Astrocyte (in vitro differentiated cells and primary cell): Measurements from ENCODE around the gene DUSP15. TPM values are rescaled to one million over a fixed set of nuclear protein-coding genes. Genes with fewer than 3 reads are reported as not detected.

Experiments used
- DNase-seq: peaks from one replicate; pipeline ENCODE4 v3.0.0-alpha.2; 2010; ENCODE audit warnings: low read depth
- FAIRE-seq: peaks from 2 replicates; lab custom pipeline; 2011; peaks lifted over from hg19 to GRCh38; lab: Jason Lieb, UNC
- H2AFZ ChIP-seq: 2 replicates; pipeline ENCODE4 v1.6.0; 2012; ENCODE audit warnings: low read depth, low read length, inconsistent platforms
- H3K27ac ChIP-seq: 2 replicates; pipeline ENCODE4 v1.5.1; 2011; ENCODE audit warnings: low read depth, low read length, inconsistent platforms
- H3K27me3 ChIP-seq: 2 replicates; pipeline ENCODE4 v1.6.0; 2011; ENCODE audit warnings: low read length, inconsistent platforms; ENCODE audit not compliant: insufficient read depth
- H3K36me3 ChIP-seq: 2 replicates; pipeline ENCODE4 v1.5.1; 2011; ENCODE audit warnings: low read length, inconsistent platforms; ENCODE audit not compliant: insufficient read depth
- H3K4me1 ChIP-seq: 2 replicates; pipeline ENCODE4 v1.5.1; 2011; ENCODE audit warnings: low read length, inconsistent platforms; ENCODE audit not compliant: insufficient read depth
- H3K4me2 ChIP-seq: 2 replicates; pipeline ENCODE4 v1.6.0; 2012; ENCODE audit warnings: low read length, inconsistent platforms
- H3K4me3 ChIP-seq: 2 replicates; pipeline ENCODE4 v1.5.1; 2011; ENCODE audit warnings: low read depth, mild to moderate bottlenecking, low read length, inconsistent platforms; ENCODE audit not compliant: insufficient read depth
- H3K79me2 ChIP-seq: 2 replicates; pipeline ENCODE4 v1.6.0; 2012; ENCODE audit warnings: mild to moderate bottlenecking, low read length, inconsistent platforms; ENCODE audit not compliant: insufficient read depth
- H3K9ac ChIP-seq: 2 replicates; pipeline ENCODE4 v1.6.0; 2012; ENCODE audit warnings: mild to moderate bottlenecking, low read length, inconsistent platforms
- H3K9me3 ChIP-seq: 2 replicates; pipeline ENCODE4 v1.5.1; 2012; ENCODE audit warnings: low read depth, mild to moderate bottlenecking, low read length, inconsistent platforms; ENCODE audit not compliant: insufficient read depth
- H4K20me1 ChIP-seq: 2 replicates; pipeline ENCODE4 v1.6.0; 2012; ENCODE audit warnings: low read length, inconsistent platforms; ENCODE audit not compliant: insufficient read depth
- H3K27ac Mint-ChIP-seq: one replicate; pipeline ENCODE4 v1.8.0; 2021; ENCODE audit warnings: mild to moderate bottlenecking, mixed read lengths; ENCODE audit not compliant: unreplicated experiment
- H3K27me3 Mint-ChIP-seq: one replicate; pipeline ENCODE4 v1.8.0; 2021; ENCODE audit warnings: low read depth, mixed read lengths; ENCODE audit not compliant: unreplicated experiment
- H3K36me3 Mint-ChIP-seq: one replicate; pipeline ENCODE4 v1.8.0; 2021; ENCODE audit warnings: low read depth, mixed read lengths; ENCODE audit not compliant: unreplicated experiment
- H3K4me1 Mint-ChIP-seq: one replicate; pipeline ENCODE4 v1.8.0; 2021; ENCODE audit warnings: low read depth, mixed read lengths; ENCODE audit not compliant: unreplicated experiment
- H3K4me3 Mint-ChIP-seq: one replicate; pipeline ENCODE4 v1.8.0; 2021; ENCODE audit warnings: mild to moderate bottlenecking, moderate library complexity, mixed read lengths; ENCODE audit not compliant: unreplicated experiment
- H3K9me3 Mint-ChIP-seq: one replicate; pipeline ENCODE4 v1.8.0; 2021; ENCODE audit warnings: mild to moderate bottlenecking, mixed read lengths; ENCODE audit not compliant: unreplicated experiment
- CTCF ChIP-seq: IDR thresholded peaks from 2 replicates; pipeline ENCODE4 v1.5.1; 2011; ENCODE audit warnings: low read depth, mild to moderate bottlenecking, inconsistent platforms, low read length, moderate library complexity; ENCODE audit not compliant: insufficient read depth
- EZH2 ChIP-seq: IDR thresholded peaks from 2 replicates; pipeline ENCODE4 v1.6.1; 2012; ENCODE audit warnings: mild to moderate bottlenecking, low read length, inconsistent platforms; ENCODE audit not compliant: insufficient read depth
- total RNA-seq: library from RNA; stranded (reverse); gene quantifications from 2 replicates; pipeline ENCODE4 v1.2.1, GENCODE V29; 2021

The DUSP15 gene
- total RNA-seq, 1 donor from 2014 or later = 1.2 TPM

- DNase-seq = no peak
- no peaks in the 10 kb centered on the region for H3K79me2 ChIP-seq
Measured at GRCh38 chr20:31818376-31818908, 51.9 kb downstream of the DUSP15 start.

DNA sequence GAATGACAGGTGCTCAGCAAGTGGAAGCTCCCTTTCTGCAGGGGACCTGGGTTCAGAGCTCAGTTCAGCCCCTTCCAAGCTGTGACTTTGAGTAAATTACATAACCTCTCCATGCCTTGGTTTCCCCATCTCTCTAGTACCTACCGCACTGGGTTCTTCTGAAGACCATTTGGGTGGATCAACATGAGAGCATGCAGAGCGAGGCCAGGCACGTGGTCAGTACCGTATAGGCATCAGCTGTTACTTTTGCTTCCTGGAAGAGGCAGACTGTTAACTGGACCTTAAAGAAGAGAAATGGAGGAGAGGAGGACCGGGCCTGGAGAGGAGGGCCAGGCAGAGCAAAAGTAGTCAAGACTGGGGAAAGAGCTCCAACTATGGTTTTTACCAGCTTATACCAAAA lies 52.9 kb downstream of the DUSP15 start:
- no peak overlapping the region for H2AFZ ChIP-seq
- peaks cover 20% of the 10 kb centered on the region for H3K4me1 Mint-ChIP-seq

More at GRCh38 chr20:31818376-31818908, 51.9 kb downstream of the DUSP15 start:
- H3K4me3 ChIP-seq = no peak overlapping the region
- H3K4me1 ChIP-seq = peaks cover 9% of the 10 kb centered on the region
- Mint-ChIP-seq H3K27me3 (peaks cover 34% of the 10 kb centered on the region), H3K27ac (no peak overlapping the region), H3K36me3 (peaks cover 2% of the 10 kb centered on the region), H3K9me3 (no peaks in the 10 kb centered on the region), H3K4me1 (peaks cover 15% of the 10 kb centered on the region), H3K4me3 (no peak overlapping the region)
- H3K27ac ChIP-seq = no peak overlapping the region
- H3K9ac ChIP-seq = no peak overlapping the region
- no peak overlapping the region for H2AFZ ChIP-seq
- TF ChIP-seq EZH2 (no peak), CTCF (no peak)
- no peaks in the 10 kb centered on the region for H3K27me3 ChIP-seq
- H3K36me3 ChIP-seq = no peaks in the 10 kb centered on the region
- no peak overlapping the region for H3K4me2 ChIP-seq
- no peaks in the 10 kb centered on the region for H4K20me1 ChIP-seq
- no peaks in the 10 kb centered on the region for H3K9me3 ChIP-seq
- FAIRE-seq = no peak

More for the DNA sequence above, 52.9 kb downstream of the DUSP15 start:
- Mint-ChIP-seq H3K36me3 (peaks cover 2% of the 10 kb centered on the region), H3K27ac (no peak overlapping the region), H3K9me3 (no peaks in the 10 kb centered on the region), H3K27me3 (peaks cover 34% of the 10 kb centered on the region), H3K4me3 (no peak overlapping the region)
- Histone ChIP-seq H3K36me3 (no peaks in the 10 kb centered on the region), H3K4me1 (peaks cover 6% of the 10 kb centered on the region), H3K9ac (no peak overlapping the region), H4K20me1 (no peaks in the 10 kb centered on the region), H3K27ac (no peak overlapping the region), H3K79me2 (no peaks in the 10 kb centered on the region), H3K4me2 (no peak overlapping the region), H3K9me3 (no peaks in the 10 kb centered on the region), H3K27me3 (no peaks in the 10 kb centered on the region), H3K4me3 (no peak overlapping the region)
- TF ChIP-seq EZH2 (no peak), CTCF (no peak)
- no peak for DNase-seq
- no peak for FAIRE-seq
